SU-DHL-6 (cell line): ENCODE data around the gene ZNF3.

Experiments
- CTCF ChIP-seq: fragments of 200-600 bp; sonication (generic); IDR thresholded peaks from one replicate; pipeline ENCODE4 v1.5.1; 2017; ENCODE audit warnings: antibody characterized with exemption, mild to moderate bottlenecking, low read length, moderate library complexity; ENCODE audit not compliant: insufficient read depth, poor library complexity, severe bottlenecking
- EZH2phosphoT487 ChIP-seq: fragments of 200-600 bp; sonication (generic), shearing (Covaris generic); conservative IDR thresholded peaks from 2 replicates; pipeline ENCODE4 v1.6.1; 2018; ENCODE audit warnings: mild to moderate bottlenecking, antibody characterized with exemption, low read length, moderate library complexity, mixed read lengths

DNA sequence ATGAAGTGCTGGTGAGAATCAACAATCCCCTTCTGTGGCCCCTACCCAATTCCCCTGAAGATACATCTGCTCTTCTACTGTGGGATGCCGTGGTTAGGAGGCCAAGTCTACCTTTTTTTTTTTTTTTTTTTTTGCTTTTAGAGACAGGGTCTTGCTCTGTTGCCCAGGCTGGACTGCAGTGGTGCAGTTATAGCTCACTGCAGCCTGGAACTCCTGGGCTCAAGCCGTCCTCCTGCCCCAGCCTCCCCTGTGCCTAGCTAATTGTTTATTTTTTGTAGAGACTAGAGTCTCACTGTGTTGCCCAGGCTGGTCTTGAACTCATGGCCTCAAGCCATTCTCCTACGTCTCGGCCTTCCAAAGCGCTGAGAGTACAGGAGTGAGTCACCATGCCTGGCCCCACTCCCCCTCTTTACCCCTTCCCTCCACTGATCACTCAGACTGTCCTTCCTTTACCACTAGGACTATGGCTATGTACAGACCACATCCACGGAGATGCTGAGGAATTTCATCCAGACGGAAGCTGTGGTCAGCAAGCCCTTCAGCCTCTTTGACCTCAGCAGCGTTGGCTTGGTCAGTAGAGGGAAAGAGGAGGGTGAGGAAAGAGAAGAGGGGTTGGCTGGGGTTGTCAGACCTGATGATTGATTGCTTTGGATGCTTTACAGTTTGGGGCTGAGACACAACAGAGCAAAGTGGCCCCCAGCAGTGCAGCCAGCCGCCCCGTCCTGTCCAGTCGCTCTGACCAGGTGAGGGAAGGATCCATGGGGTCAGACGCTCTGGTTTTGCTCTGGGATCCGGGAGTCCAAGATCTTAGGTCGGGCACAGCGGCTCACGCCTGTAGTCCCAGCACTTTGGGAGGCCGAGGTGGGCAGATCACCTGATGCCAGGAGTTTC is 21.7 kb upstream of the ZNF3 start:
- TF ChIP-seq CTCF (no peak), EZH2phosphoT487 (no peak)
